Upper lobe of left lung (tissue), 6 donors: ENCODE results near the gene LASP1. TPM values are rescaled to one million over a fixed set of nuclear protein-coding genes. Genes with fewer than 3 reads are reported as not detected.
"Not testable (repeated sequence)": the region's sequence is repeated elsewhere in the genome, so short reads cannot be mapped to it uniquely, and the experiment has no call there.

Source experiments
- ATAC-seq, 2 donors: fragments of 200-7000 bp; cut with Tn5 transposase; one replicate each; pipeline ENCODE4 v1.9.1; 2022; ENCODE audit warnings: mild to moderate bottlenecking in 2 of 2, moderate library complexity in 2 of 2; ENCODE audit not compliant: low FRiP score in 2 of 2
- DNase-seq, 2 donors: peaks; one replicate each; pipeline ENCODE4 v3.0.0-alpha.2; 2019 to 2020
- H3K27ac ChIP-seq, 4 donors: fragments of 200-600 bp; sonication (generic); one replicate each; pipeline ENCODE4 v1.5.1; 2016 to 2019
- H3K27me3 ChIP-seq, 4 donors: fragments of 200-600 bp; sonication (generic); one replicate each; pipeline ENCODE4 v1.5.1; 2017 to 2019
- H3K36me3 ChIP-seq, 4 donors: fragments of 200-600 bp; sonication (generic); one replicate each; pipeline ENCODE4 v1.5.1; 2016 to 2019
- H3K4me1 ChIP-seq, 4 donors: fragments of 200-600 bp; sonication (generic); one replicate each; pipeline ENCODE4 v1.5.1; 2018 to 2019
- H3K4me3 ChIP-seq, 4 donors: fragments of 200-600 bp; sonication (generic); one replicate each; pipeline ENCODE4 v1.5.1; 2017 to 2019; ENCODE audit warnings: mild to moderate bottlenecking in 2 of 4, moderate library complexity in 1 of 4
- H3K9me3 ChIP-seq, 4 donors: fragments of 200-600 bp; sonication (generic); one replicate each; pipeline ENCODE4 v1.5.1; 2018 to 2019
- CTCF ChIP-seq, 6 experiments: fragments of 450-650 bp in 4 of 6; fragments of 200-600 bp in 2 of 6; sonication (generic) in 2 of 6; IDR thresholded peaks; one replicate each; pipeline ENCODE4 v1.5.1; 2016 to 2019; ENCODE audit warnings: antibody characterized with exemption in 6 of 6
- EP300 ChIP-seq, 4 donors: sonication (generic); formaldehyde crosslinking; IDR thresholded peaks; one replicate each; pipeline ENCODE4 v1.5.1; 2017; ENCODE audit warnings: antibody characterized with exemption in 4 of 4, control low read depth in 2 of 4
- POLR2A ChIP-seq, 4 donors: fragments of 450-650 bp; IDR thresholded peaks; one replicate each; pipeline ENCODE4 v1.5.1; 2016 to 2017; ENCODE audit warnings: antibody characterized with exemption in 4 of 4, mild to moderate bottlenecking in 2 of 4
- POLR2AphosphoS5 ChIP-seq, 2 donors: sonication (generic); formaldehyde crosslinking; IDR thresholded peaks; one replicate each; pipeline ENCODE4 v1.5.1; 2017; ENCODE audit warnings: antibody characterized with exemption in 2 of 2
- WGBS, 2 donors: methylation state at CpG; one replicate each; pipeline ENCODE4 v1.1.5; 2017 to 2018; 5-methylcytosine and 5-hydroxymethylcytosine counted together
- total RNA-seq, 6 donors: library from RNA; depleted of rRNA in 4 of 6; stranded (reverse); fragments of >200 nt in 4 of 6; gene quantifications; one replicate each; pipeline versions ENCODE4 v1.1.0 to v1.2.1, GENCODE V29; 2016 to 2021
- donor health status: DM: no; HTN: no; CAD: no; lungs with moderate emphysema.
- donor health status: DM: no; HTN: yes; CAD: no; lungs with severe emphysema.

The LASP1 gene
- total RNA-seq, 6 donors from 2014 or later: 97.9 to 168 (median 149) TPM

GRCh38 chr17:38942696-38943334 is 73.0 kb downstream of the LASP1 start:
- WGBS, 2 donors: 65 to 71% methylated on average over 4 of the region's 4 CpGs
- no peaks in the 10 kb centered on the region for H3K27me3 ChIP-seq
- H3K36me3 ChIP-seq: no peaks in the 10 kb centered on the region
- no peak for TF ChIP-seq POLR2A (IDR thresholded peaks at IDR 0.05)
- TF ChIP-seq POLR2AphosphoS5 (IDR thresholded peaks at IDR 0.05): no peak
- TF ChIP-seq CTCF (IDR thresholded peaks at IDR 0.05): no peak
- H3K9me3 ChIP-seq: no peaks in the 10 kb centered on the region
- H3K4me3 ChIP-seq: no peak overlapping the region
- H3K27ac ChIP-seq: no peak overlapping the region
- no peaks in the 10 kb centered on the region for H3K4me1 ChIP-seq
- no peak for ATAC-seq
- no peak for DNase-seq

- no peaks in the 10 kb centered on the region for H3K9me3 ChIP-seq
- 51 to 63% methylated on average over 8 of the region's 8 CpGs for WGBS, 2 donors
- H3K4me1 ChIP-seq: no peaks in the 10 kb centered on the region
- H3K36me3 ChIP-seq: no peaks in the 10 kb centered on the region
- H3K27ac ChIP-seq: no peak overlapping the region
- TF ChIP-seq POLR2A (IDR thresholded peaks at IDR 0.05) (no peak), POLR2AphosphoS5 (IDR thresholded peaks at IDR 0.05) (no peak), EP300 (IDR thresholded peaks at IDR 0.05) (no peak), CTCF (IDR thresholded peaks at IDR 0.05) (no peak)
- no peak overlapping the region for H3K4me3 ChIP-seq
- DNase-seq (no peak), ATAC-seq (no peak)
- H3K27me3 ChIP-seq: no peaks in the 10 kb centered on the region
Measured at GRCh38 chr17:38943607-38944006, 73.7 kb downstream of the LASP1 start.

GRCh38 chr17:38947189-38947588 is 77.3 kb downstream of the LASP1 start:
- Histone ChIP-seq H3K27ac (no peak overlapping the region), H3K4me1 (no peaks in the 10 kb centered on the region), H3K4me3 (no peak overlapping the region), H3K27me3 (no peaks in the 10 kb centered on the region), H3K36me3 (no peaks in the 10 kb centered on the region), H3K9me3 (no peaks in the 10 kb centered on the region)
- TF ChIP-seq CTCF (IDR thresholded peaks at IDR 0.05) (no peak), POLR2A (IDR thresholded peaks at IDR 0.05) (no peak), EP300 (IDR thresholded peaks at IDR 0.05) (no peak), POLR2AphosphoS5 (IDR thresholded peaks at IDR 0.05) (no peak)
- 90 to 94% methylated on average over 2 of the region's 2 CpGs for WGBS, 2 donors
- ATAC-seq (no peak), DNase-seq (no peak)

- not testable (repeated sequence) for H3K9me3 ChIP-seq, H3K27me3 ChIP-seq, H3K4me1 ChIP-seq, H3K36me3 ChIP-seq, H3K27ac ChIP-seq, ATAC-seq, DNase-seq, H3K4me3 ChIP-seq
- 92 to 94% methylated on average over 7 of the region's 7 CpGs for WGBS, 2 donors
Measured at GRCh38 chr17:38953800-38954199, 83.9 kb downstream of the LASP1 start.

GRCh38 chr17:38958326-38958725 is 88.5 kb downstream of the LASP1 start:
- 0 to 3% methylated on average over 1 of the region's 1 CpG for WGBS, 2 donors
- H3K27ac ChIP-seq: no peak overlapping the region

GRCh38 chr17:38958756-38959155 is 88.9 kb downstream of the LASP1 start:
- TF ChIP-seq POLR2AphosphoS5 (IDR thresholded peaks at IDR 0.05) (no peak), EP300 (IDR thresholded peaks at IDR 0.05) (no peak), POLR2A (IDR thresholded peaks at IDR 0.05) (no peak), CTCF (IDR thresholded peaks at IDR 0.05) (no peak)
- Histone ChIP-seq H3K4me1 (no peaks in the 10 kb centered on the region), H3K9me3 (no peaks in the 10 kb centered on the region), H3K36me3 (no peaks in the 10 kb centered on the region), H3K27me3 (no peaks in the 10 kb centered on the region), H3K27ac (no peak overlapping the region), H3K4me3 (no peak overlapping the region)
- ATAC-seq (no peak), DNase-seq (no peak)

More at GRCh38 chr17:38958326-38958725, 88.5 kb downstream of the LASP1 start:
- Histone ChIP-seq H3K36me3 (no peaks in the 10 kb centered on the region), H3K4me3 (no peak overlapping the region), H3K9me3 (no peaks in the 10 kb centered on the region), H3K4me1 (no peaks in the 10 kb centered on the region), H3K27me3 (no peaks in the 10 kb centered on the region)
- ATAC-seq: no peak
- no peak for DNase-seq
- TF ChIP-seq EP300 (IDR thresholded peaks at IDR 0.05): no peak
